Spleen (tissue), 7 donors: ENCODE results near the gene TRPT1.

Source experiments
- POLR2A ChIP-seq, 3 donors: fragments of 450-650 bp; IDR thresholded peaks; one replicate each; pipeline ENCODE4 v1.5.1; 2017; ENCODE audit warnings: antibody characterized with exemption in 3 of 3, mild to moderate bottlenecking in 1 of 3
- POLR2AphosphoS5 ChIP-seq, 3 donors: sonication (generic); formaldehyde crosslinking; IDR thresholded peaks; one replicate each; pipeline ENCODE4 v1.5.1; 2017; ENCODE audit warnings: antibody characterized with exemption in 3 of 3
- TF ChIP-seq, protein P1 (sequence below), 11 experiments: fragments of 200-600 bp in 7 of 11; fragments of 450-650 bp in 4 of 11; sonication (generic) in 4 of 11; IDR thresholded peaks in 8 of 11; conservative IDR thresholded peaks in 3 of 11; 1 replicate in 7 of 11; 2 replicates in 4 of 11; pipeline versions ENCODE4 v1.4.0 to v1.8.0; 2016 to 2021; ENCODE audit warnings: antibody characterized with exemption in 11 of 11, inconsistent platforms in 4 of 11, mild to moderate bottlenecking in 1 of 11
- donor health status: DM: no; HTN: no; CAD: no; lungs with moderate emphysema.
- donor health status: DM: no; HTN: no; CAD: no.
- donor health status: DM: no; HTN: no; CAD: no.

DNA sequence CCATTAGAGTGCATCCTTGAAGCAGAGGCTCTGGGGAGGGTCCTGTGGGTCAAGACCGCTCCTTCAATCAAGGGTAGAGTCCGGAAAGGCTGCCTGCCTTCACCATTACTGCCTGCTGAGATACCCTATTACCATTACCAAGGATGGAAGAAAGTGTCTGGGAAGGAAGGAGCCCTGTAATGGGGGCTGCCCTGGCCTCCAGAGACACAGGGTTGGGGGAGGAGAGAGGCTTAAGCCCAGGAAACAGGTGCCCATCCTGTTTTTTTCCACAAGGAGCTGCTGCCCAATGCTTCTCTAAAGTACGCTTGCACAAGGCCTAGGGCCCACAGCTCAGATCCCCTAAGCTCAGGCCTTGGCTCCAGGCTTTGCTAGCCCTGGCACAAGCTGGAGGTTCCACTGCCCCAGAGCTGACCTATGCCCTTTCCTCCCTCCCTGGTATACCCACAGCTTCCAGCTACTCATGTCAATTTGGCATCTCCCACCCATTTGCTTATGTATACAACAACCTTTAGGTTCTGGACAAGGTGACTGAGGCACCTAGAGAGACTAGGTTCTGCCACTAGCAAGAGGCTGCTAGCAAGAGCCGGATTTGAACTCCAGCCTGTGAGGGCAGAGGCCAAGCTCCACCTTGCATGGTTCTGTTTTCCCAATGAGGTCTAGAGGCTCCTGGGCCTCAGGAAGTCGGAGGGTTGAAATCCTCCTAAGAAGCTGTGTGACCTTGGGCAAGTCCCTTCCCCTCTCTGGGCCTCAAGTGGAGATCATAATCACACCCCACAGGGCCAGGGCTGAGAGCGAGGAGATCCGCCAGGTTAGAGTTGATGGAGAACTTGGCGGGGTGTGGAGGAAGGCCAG lies 23.8 kb upstream of the TRPT1 start:
- TF ChIP-seq, protein P1, sequence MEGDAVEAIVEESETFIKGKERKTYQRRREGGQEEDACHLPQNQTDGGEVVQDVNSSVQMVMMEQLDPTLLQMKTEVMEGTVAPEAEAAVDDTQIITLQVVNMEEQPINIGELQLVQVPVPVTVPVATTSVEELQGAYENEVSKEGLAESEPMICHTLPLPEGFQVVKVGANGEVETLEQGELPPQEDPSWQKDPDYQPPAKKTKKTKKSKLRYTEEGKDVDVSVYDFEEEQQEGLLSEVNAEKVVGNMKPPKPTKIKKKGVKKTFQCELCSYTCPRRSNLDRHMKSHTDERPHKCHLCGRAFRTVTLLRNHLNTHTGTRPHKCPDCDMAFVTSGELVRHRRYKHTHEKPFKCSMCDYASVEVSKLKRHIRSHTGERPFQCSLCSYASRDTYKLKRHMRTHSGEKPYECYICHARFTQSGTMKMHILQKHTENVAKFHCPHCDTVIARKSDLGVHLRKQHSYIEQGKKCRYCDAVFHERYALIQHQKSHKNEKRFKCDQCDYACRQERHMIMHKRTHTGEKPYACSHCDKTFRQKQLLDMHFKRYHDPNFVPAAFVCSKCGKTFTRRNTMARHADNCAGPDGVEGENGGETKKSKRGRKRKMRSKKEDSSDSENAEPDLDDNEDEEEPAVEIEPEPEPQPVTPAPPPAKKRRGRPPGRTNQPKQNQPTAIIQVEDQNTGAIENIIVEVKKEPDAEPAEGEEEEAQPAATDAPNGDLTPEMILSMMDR (IDR thresholded peaks at IDR 0.05 in 8 of 11, conservative IDR thresholded peaks at IDR 0.05 in 3 of 11), result no peak
- TF ChIP-seq POLR2A (IDR thresholded peaks at IDR 0.05), result no peak
- no peak for TF ChIP-seq POLR2AphosphoS5 (IDR thresholded peaks at IDR 0.05)
